IMR-90 (cell line): ENCODE data around the gene RBM34. TPM values are rescaled to one million over a fixed set of nuclear protein-coding genes. Genes with fewer than 3 reads are reported as not detected.

ENCODE experiments used
- ATAC-seq: fragments of 200-7000 bp; cut with Tn5 transposase; 2 replicates; pipeline ENCODE4 v1.9.1; 2020; ENCODE audit warnings: low read depth, mild to moderate bottlenecking, moderate library complexity
- BruUV-seq: library from RNA; stranded (reverse); fragments of 400-500 nt; replicated peaks from 2 replicates; lab custom pipeline; 2021; lab: Mats Ljungman, UMichigan
- CTCF ChIA-PET: fragments of 300-600 bp; formaldehyde crosslinking; extraction: SDS; loops from one replicate; lab custom pipeline; 2021; ENCODE audit warnings: antibody characterized with exemption; lab: Yijun Ruan, JAX
- POLR2A ChIA-PET: fragments of 300-600 bp; sonication (Branson Sonifier 250); formaldehyde crosslinking; loops from one replicate; lab custom pipeline; 2022; ENCODE audit warnings: antibody characterized with exemption; ENCODE audit not compliant: unreplicated experiment; lab: Charles Lee
- DNase-seq: peaks from one replicate; pipeline ENCODE4 v3.0.0; 2013
- H2AFZ ChIP-seq: replicated peaks from 2 replicates; pipeline ENCODE3; 2013; ENCODE audit warnings: low read length, mild to moderate bottlenecking; ENCODE audit not compliant: poor library complexity
- H2AK5ac ChIP-seq: 2 replicates; pipeline ENCODE4 v1.6.1; 2013; ENCODE audit warnings: low read depth, low read length, inconsistent platforms
- H2AK9ac ChIP-seq: replicated peaks from 2 replicates; pipeline ENCODE3; 2013; ENCODE audit warnings: mild to moderate bottlenecking, low read depth, low read length, moderate library complexity; ENCODE audit not compliant: poor library complexity
- H2BK120ac ChIP-seq: 2 replicates; pipeline ENCODE4 v1.6.1; 2013; ENCODE audit warnings: low read depth, low read length, inconsistent platforms
- H2BK15ac ChIP-seq: 3 replicates; pipeline ENCODE4 v1.6.1; 2013; ENCODE audit warnings: low read depth, low read length, inconsistent platforms
- H2BK20ac ChIP-seq: 2 replicates; pipeline ENCODE4 v1.6.1; 2013; ENCODE audit warnings: low read depth, mild to moderate bottlenecking, inconsistent platforms, low read length, moderate library complexity
- H2BK5ac ChIP-seq: 2 replicates; pipeline ENCODE4 v1.6.1; 2013; ENCODE audit warnings: mild to moderate bottlenecking, low read depth, low read length, inconsistent platforms; ENCODE audit not compliant: poor library complexity, severe bottlenecking
- H3K14ac ChIP-seq: replicated peaks from 2 replicates; pipeline ENCODE4 v1.6.1; 2013; ENCODE audit warnings: low read depth, low read length, inconsistent platforms
- H3K18ac ChIP-seq: 2 replicates; pipeline ENCODE4 v1.6.1; 2013; ENCODE audit warnings: low read depth, low read length, control low read depth
- H3K23ac ChIP-seq: 2 replicates; pipeline ENCODE4 v1.6.1; 2013; ENCODE audit warnings: low read depth, low read length, inconsistent platforms
- H3K27ac ChIP-seq: 2 replicates; pipeline ENCODE4 v1.5.1; 2013; ENCODE audit warnings: mild to moderate bottlenecking, control low read depth, low read length; ENCODE audit not compliant: insufficient read depth
- H3K27me3 ChIP-seq: 2 replicates; pipeline ENCODE4 v1.6.1; 2013; ENCODE audit warnings: low read length; ENCODE audit not compliant: control insufficient read depth, insufficient read depth
- H3K36me3 ChIP-seq: 2 replicates; pipeline ENCODE4 v1.6.1; 2013; ENCODE audit warnings: low read length, mixed read lengths; ENCODE audit not compliant: control insufficient read depth, insufficient read depth
- H3K4ac ChIP-seq: 2 replicates; pipeline ENCODE4 v1.6.1; 2013; ENCODE audit warnings: low read depth, low read length, inconsistent platforms
- H3K4me1 ChIP-seq: 2 replicates; pipeline ENCODE4 v1.6.1; 2013; ENCODE audit warnings: low read length, mixed read lengths; ENCODE audit not compliant: control insufficient read depth, insufficient read depth
- H3K4me2 ChIP-seq: 2 replicates; pipeline ENCODE4 v1.6.1; 2013; ENCODE audit warnings: low read depth, mild to moderate bottlenecking, control low read depth, low read length, moderate library complexity
- H3K4me3 ChIP-seq: 2 replicates; pipeline ENCODE4 v1.5.1; 2013; ENCODE audit warnings: low read depth, mild to moderate bottlenecking, control low read depth, low read length, moderate library complexity; ENCODE audit not compliant: insufficient read depth
- H3K56ac ChIP-seq: 2 replicates; pipeline ENCODE4 v1.6.1; 2013; ENCODE audit warnings: low read length, inconsistent platforms; ENCODE audit not compliant: insufficient read depth; ENCODE audit errors: extremely low read depth
- H3K79me1 ChIP-seq, 2 experiments: 2 replicates each; pipeline ENCODE4 v1.6.1; 2013; ENCODE audit warnings: low read length in 2 of 2, inconsistent platforms in 1 of 2, low read depth in 1 of 2
- H3K9ac ChIP-seq: 2 replicates; pipeline ENCODE4 v1.6.1; 2013; ENCODE audit warnings: low read depth, low read length, control low read depth
- H3K9me1 ChIP-seq: 2 replicates; pipeline ENCODE4 v1.6.1; 2013; ENCODE audit warnings: low read length, inconsistent platforms; ENCODE audit not compliant: insufficient read depth
- H3K9me3 ChIP-seq: 2 replicates; pipeline ENCODE4 v1.6.1; 2013; ENCODE audit warnings: low read length; ENCODE audit not compliant: control insufficient read depth, insufficient read depth
- H4K20me1 ChIP-seq: 2 replicates; pipeline ENCODE4 v1.6.1; 2013; ENCODE audit warnings: low read length, inconsistent platforms; ENCODE audit not compliant: insufficient read depth
- H4K5ac ChIP-seq: 2 replicates; pipeline ENCODE4 v1.6.1; 2013; ENCODE audit warnings: mild to moderate bottlenecking, low read depth, low read length, control low read depth
- H4K8ac ChIP-seq, 2 experiments: 2 replicates each; pipeline ENCODE4 v1.6.1; 2013; ENCODE audit warnings: low read depth in 2 of 2, low read length in 2 of 2, control low read depth in 1 of 2, inconsistent platforms in 1 of 2
- H4K91ac ChIP-seq: 2 replicates; pipeline ENCODE4 v1.6.1; 2013; ENCODE audit warnings: low read depth, low read length, inconsistent platforms; ENCODE audit not compliant: insufficient read depth
- CEBPB ChIP-seq: IDR thresholded peaks from 2 replicates; pipeline ENCODE4 v1.6.1; 2012; ENCODE audit warnings: low read depth, low read length, improper control_type of control experiment
- CHD1 ChIP-seq: IDR thresholded peaks from 2 replicates; pipeline ENCODE4 v1.6.1; 2012; ENCODE audit warnings: low read depth, low read length, improper control_type of control experiment
- ELK1 ChIP-seq: fragments of 150-350 bp; IDR thresholded peaks from 2 replicates; pipeline ENCODE4 v1.6.1; 2016; ENCODE audit warnings: low read depth, mild to moderate bottlenecking, low read length, moderate library complexity, borderline replicate concordance
- FOS ChIP-seq: fragments of 150-350 bp; IDR thresholded peaks from 2 replicates; pipeline ENCODE4 v1.6.1; 2016; ENCODE audit warnings: low read depth, low read length
- MAZ ChIP-seq: IDR thresholded peaks from 2 replicates; pipeline ENCODE4 v1.6.1; 2012; ENCODE audit warnings: low read depth, mild to moderate bottlenecking, low read length, improper control_type of control experiment, moderate library complexity, borderline replicate concordance
- NFE2L2 ChIP-seq: fragments of 150-350 bp; IDR thresholded peaks from 2 replicates; pipeline ENCODE4 v1.6.1; 2016; ENCODE audit warnings: low read depth, mild to moderate bottlenecking, low read length
- RAD21 ChIP-seq: IDR thresholded peaks from 2 replicates; pipeline ENCODE4 v1.6.1; 2012; ENCODE audit warnings: low read length, improper control_type of control experiment
- RFX5 ChIP-seq: IDR thresholded peaks from 2 replicates; pipeline ENCODE4 v1.8.0; 2012; ENCODE audit warnings: low read depth, mild to moderate bottlenecking, low read length, moderate library complexity
- SMC3 ChIP-seq: fragments of 150-350 bp; IDR thresholded peaks from 2 replicates; pipeline ENCODE4 v1.6.1; 2016; ENCODE audit warnings: low read depth, mild to moderate bottlenecking, antibody characterized with exemption, low read length, moderate library complexity
- WGBS, 2 experiments: methylation state at CpG; one replicate each; pipeline versions ENCODE4 v1.1.5 to v1.1.7; 2013; ENCODE audit warnings: missing lambda C conversion rate in 2 of 2; ENCODE audit not compliant: insufficient read length in 1 of 2; ENCODE audit errors: extremely low coverage in 2 of 2; 5-methylcytosine and 5-hydroxymethylcytosine counted together
- dilution Hi-C: fragments of 300-500 bp; cut with HindIII; formaldehyde crosslinking; loops from one replicate; pipeline ENCODE4 v1.14.3; 2018; ENCODE audit warnings: low sequenced_read_pairs; ENCODE audit not compliant: unreplicated experiment
- in situ Hi-C: fragments of 300-500 bp; cut with MboI; formaldehyde crosslinking; loops from 3 replicates; pipeline ENCODE4 v1.14.3; 2019; ENCODE audit warnings: low sequenced_read_pairs, inconsistent platforms, mixed read lengths
- intact Hi-C: fragments of 100-400 bp; cut with micrococcal nuclease; formaldehyde crosslinking; loops from 2 replicates; pipeline ENCODE4 v1.10.0; 2022
- polyA plus RNA-seq, 3 experiments: library from polyadenylated mRNA; depleted of rRNA; stranded (reverse); fragments of >200 nt; gene quantifications; 2 replicates each; pipeline ENCODE4 v1.2.3, GENCODE V29; 2012; ENCODE audit warnings: low replicate concordance in 1 of 3
- total RNA-seq: library from RNA; depleted of rRNA; stranded (reverse); fragments of >200 nt; gene quantifications from 2 replicates; pipeline ENCODE4 v1.2.3, GENCODE V29; 2012
- TF ChIP-seq, protein P1 (sequence below): conservative IDR thresholded peaks from 2 replicates; pipeline ENCODE4 v1.5.1; 2012; ENCODE audit warnings: mild to moderate bottlenecking, low read depth, low read length, improper control_type of control experiment

Gene RBM34
- total and polyA plus RNA-seq, 2 of the 4 experiments (the other 2 are of a cell fraction): 28.7 to 34.0 TPM

GRCh38 chr1:235130766-235131270 lies 30.2 kb downstream of the RBM34 start:
- Histone ChIP-seq H3K4ac (no peak overlapping the region), H3K18ac (no peak overlapping the region), H3K14ac (no peak overlapping the region), H3K4me3 (no peak overlapping the region), H4K91ac (no peak overlapping the region), H3K9me1 (no peaks in the 10 kb centered on the region; the same call in 1 of the 2 replicates), H3K27ac (no peak overlapping the region), H3K56ac (no peak overlapping the region), H3K4me2 (no peak overlapping the region), H4K8ac (no peak overlapping the region), H2AK5ac (no peak overlapping the region), H3K4me1 (0 out of 2 replicates have a peak, but pooled peaks cover 1% of the 10 kb centered on the region), H3K23ac (no peak overlapping the region), H4K20me1 (peaks cover 23% of the 10 kb centered on the region), H3K79me1 (peaks cover 0 to 10% of the 10 kb centered on the region in 2 experiments; a peak in 2 of 4 replicates), H2BK20ac (no peak overlapping the region), H3K9ac (no peak overlapping the region), H3K36me3 (peaks cover 18% of the 10 kb centered on the region), H4K5ac (no peak overlapping the region), H2BK15ac (no peak overlapping the region), H3K9me3 (no peaks in the 10 kb centered on the region), H2AFZ (no peak overlapping the region), H2BK5ac (no peak overlapping the region), H3K27me3 (no peaks in the 10 kb centered on the region), H2BK120ac (no peak overlapping the region), H2AK9ac (no peak overlapping the region)
- ATAC-seq (no peak), DNase-seq (no peak)
- CTCF ChIA-PET: no interaction called here
- no TSS peak for BruUV-seq
- dilution Hi-C loops: no loop called here
- in situ Hi-C loops: no loop called here
- intact Hi-C loops: no loop called here
- no peak for TF ChIP-seq CHD1
- TF ChIP-seq, protein P1, sequence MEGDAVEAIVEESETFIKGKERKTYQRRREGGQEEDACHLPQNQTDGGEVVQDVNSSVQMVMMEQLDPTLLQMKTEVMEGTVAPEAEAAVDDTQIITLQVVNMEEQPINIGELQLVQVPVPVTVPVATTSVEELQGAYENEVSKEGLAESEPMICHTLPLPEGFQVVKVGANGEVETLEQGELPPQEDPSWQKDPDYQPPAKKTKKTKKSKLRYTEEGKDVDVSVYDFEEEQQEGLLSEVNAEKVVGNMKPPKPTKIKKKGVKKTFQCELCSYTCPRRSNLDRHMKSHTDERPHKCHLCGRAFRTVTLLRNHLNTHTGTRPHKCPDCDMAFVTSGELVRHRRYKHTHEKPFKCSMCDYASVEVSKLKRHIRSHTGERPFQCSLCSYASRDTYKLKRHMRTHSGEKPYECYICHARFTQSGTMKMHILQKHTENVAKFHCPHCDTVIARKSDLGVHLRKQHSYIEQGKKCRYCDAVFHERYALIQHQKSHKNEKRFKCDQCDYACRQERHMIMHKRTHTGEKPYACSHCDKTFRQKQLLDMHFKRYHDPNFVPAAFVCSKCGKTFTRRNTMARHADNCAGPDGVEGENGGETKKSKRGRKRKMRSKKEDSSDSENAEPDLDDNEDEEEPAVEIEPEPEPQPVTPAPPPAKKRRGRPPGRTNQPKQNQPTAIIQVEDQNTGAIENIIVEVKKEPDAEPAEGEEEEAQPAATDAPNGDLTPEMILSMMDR: no peak
- TF ChIP-seq ELK1: no peak
- TF ChIP-seq SMC3: no peak
- no peak for TF ChIP-seq MAZ
- no peak for TF ChIP-seq RFX5
- TF ChIP-seq RAD21: no peak
- no peak for TF ChIP-seq NFE2L2
- no peak for TF ChIP-seq FOS
- TF ChIP-seq CEBPB: no peak
- 100% methylated on average over 2 of the region's 7 CpGs; no CpG with 5 or more reads in 1 of the 2 experiments for WGBS, 2 experiments
- POLR2A ChIA-PET: no interaction called here
